NT2/D1 (cell line): ENCODE data around the gene PPP2R3B.

Experiments used
- SUZ12 ChIP-seq: IDR thresholded peaks from 2 replicates; pipeline ENCODE4 v1.6.1; 2011; ENCODE audit not compliant: insufficient read length, insufficient read depth; ENCODE audit errors: extremely low read depth
- ZNF274 ChIP-seq: IDR thresholded peaks from 2 replicates; pipeline ENCODE4 v1.6.1; 2011; ENCODE audit warnings: mild to moderate bottlenecking, low read depth, low read length

DNA sequence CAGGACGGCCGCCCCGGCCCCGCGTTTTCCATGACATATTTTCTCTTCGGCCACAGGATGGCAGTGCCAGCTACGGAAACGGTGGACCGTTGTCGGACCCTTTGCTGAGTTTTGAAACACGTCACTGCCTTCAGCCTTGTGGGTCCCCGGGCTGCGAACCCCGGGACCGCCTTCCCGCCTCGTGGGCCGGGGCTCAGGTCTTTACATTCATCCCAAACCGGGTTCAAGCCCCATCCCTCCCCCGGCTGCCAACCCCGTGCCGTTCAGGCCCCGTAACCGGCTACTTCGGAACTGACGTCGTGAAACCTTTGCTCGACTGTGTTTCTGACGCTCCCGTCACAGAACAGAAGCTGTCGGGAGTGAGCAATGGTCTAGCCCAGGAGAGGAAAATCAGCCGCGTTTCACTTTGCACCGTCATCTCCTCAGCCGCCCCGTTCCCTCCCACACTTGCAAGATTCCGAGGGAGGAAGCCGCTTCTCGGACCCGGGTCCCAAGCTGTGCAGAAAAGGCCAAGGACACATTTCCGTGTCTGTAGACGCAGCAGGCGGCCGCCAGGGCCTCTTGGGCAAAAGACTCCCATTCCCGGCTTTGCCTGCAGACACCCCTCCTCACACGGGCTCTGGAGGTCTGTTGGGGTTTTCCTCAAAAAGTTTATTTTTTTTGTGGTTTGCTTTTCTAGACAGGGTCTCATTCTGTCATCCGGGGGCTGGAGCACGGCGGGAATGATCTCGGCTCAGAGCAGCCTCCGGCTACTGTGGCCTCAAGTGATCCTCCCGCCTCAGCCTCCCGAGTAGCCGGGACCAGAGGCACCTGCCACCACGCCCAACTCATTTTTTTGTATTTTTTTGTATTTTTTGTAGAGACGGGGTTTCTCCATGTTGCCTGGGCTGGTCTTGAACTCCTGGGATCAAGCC is 41.4 kb upstream of the PPP2R3B start:
- TF ChIP-seq ZNF274, result no peak
- no peak for TF ChIP-seq SUZ12
